Panc1 (cell line): ENCODE results near the gene BDH1.

Experiments
- POLR2AphosphoS5 ChIP-seq: IDR thresholded peaks from 2 replicates; pipeline ENCODE4 v1.6.1; 2012; ENCODE audit warnings: mild to moderate bottlenecking, low read depth, low read length, moderate library complexity
- SIN3A ChIP-seq: IDR thresholded peaks from 2 replicates; pipeline ENCODE4 v1.6.1; 2012; ENCODE audit warnings: low read depth, mild to moderate bottlenecking, low read length, moderate library complexity, borderline replicate concordance; ENCODE audit not compliant: insufficient read depth
- TCF7L2 ChIP-seq: IDR thresholded peaks from 2 replicates; pipeline ENCODE4 v1.6.1; 2011; ENCODE audit warnings: mild to moderate bottlenecking, low read depth, low read length, inconsistent platforms
- TF ChIP-seq, protein P1 (sequence below): fragments of 450-650 bp; IDR thresholded peaks from 2 replicates; pipeline ENCODE4 v1.5.1; 2017; ENCODE audit warnings: mild to moderate bottlenecking
- TF ChIP-seq, protein P2 (sequence below), 2 experiments: IDR thresholded peaks; 2 replicates each; pipeline ENCODE4 v1.6.1; 2011 to 2012; ENCODE audit warnings: low read depth in 2 of 2, control low read depth in 1 of 2, low read length in 1 of 2, mild to moderate bottlenecking in 1 of 2, moderate library complexity in 1 of 2; ENCODE audit not compliant: insufficient read depth in 1 of 2

DNA sequence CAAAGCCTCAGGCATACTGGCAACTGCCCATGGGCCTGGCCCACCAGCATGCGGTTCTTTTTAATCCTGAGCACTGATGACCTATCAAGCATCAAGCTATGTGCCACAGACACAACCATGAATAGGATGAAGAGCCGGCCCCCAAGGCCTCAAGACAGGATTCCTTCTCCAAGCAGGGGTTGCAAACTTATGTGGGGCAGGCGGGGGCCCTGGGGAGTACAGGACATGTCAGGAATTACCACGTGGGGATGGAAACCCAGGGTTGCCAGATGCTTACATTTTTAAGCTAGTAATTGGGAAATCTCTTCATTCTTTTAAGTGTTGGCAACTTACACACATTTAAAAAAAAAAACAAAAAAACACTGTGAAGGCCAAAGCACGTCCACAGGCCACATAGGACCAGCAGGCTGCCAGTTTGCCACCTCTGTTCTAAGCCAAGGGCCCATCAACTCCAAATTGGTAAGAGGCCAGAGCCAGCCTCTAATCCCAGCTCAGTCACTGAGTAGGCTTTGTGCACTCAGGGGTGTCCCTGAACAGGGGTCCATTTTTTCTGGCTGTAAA, 32.8 kb downstream of the BDH1 start:
- TF ChIP-seq, protein P1, sequence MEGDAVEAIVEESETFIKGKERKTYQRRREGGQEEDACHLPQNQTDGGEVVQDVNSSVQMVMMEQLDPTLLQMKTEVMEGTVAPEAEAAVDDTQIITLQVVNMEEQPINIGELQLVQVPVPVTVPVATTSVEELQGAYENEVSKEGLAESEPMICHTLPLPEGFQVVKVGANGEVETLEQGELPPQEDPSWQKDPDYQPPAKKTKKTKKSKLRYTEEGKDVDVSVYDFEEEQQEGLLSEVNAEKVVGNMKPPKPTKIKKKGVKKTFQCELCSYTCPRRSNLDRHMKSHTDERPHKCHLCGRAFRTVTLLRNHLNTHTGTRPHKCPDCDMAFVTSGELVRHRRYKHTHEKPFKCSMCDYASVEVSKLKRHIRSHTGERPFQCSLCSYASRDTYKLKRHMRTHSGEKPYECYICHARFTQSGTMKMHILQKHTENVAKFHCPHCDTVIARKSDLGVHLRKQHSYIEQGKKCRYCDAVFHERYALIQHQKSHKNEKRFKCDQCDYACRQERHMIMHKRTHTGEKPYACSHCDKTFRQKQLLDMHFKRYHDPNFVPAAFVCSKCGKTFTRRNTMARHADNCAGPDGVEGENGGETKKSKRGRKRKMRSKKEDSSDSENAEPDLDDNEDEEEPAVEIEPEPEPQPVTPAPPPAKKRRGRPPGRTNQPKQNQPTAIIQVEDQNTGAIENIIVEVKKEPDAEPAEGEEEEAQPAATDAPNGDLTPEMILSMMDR: no peak
- TF ChIP-seq POLR2AphosphoS5 (no peak), TCF7L2 (no peak), SIN3A (no peak)
- TF ChIP-seq, protein P2, sequence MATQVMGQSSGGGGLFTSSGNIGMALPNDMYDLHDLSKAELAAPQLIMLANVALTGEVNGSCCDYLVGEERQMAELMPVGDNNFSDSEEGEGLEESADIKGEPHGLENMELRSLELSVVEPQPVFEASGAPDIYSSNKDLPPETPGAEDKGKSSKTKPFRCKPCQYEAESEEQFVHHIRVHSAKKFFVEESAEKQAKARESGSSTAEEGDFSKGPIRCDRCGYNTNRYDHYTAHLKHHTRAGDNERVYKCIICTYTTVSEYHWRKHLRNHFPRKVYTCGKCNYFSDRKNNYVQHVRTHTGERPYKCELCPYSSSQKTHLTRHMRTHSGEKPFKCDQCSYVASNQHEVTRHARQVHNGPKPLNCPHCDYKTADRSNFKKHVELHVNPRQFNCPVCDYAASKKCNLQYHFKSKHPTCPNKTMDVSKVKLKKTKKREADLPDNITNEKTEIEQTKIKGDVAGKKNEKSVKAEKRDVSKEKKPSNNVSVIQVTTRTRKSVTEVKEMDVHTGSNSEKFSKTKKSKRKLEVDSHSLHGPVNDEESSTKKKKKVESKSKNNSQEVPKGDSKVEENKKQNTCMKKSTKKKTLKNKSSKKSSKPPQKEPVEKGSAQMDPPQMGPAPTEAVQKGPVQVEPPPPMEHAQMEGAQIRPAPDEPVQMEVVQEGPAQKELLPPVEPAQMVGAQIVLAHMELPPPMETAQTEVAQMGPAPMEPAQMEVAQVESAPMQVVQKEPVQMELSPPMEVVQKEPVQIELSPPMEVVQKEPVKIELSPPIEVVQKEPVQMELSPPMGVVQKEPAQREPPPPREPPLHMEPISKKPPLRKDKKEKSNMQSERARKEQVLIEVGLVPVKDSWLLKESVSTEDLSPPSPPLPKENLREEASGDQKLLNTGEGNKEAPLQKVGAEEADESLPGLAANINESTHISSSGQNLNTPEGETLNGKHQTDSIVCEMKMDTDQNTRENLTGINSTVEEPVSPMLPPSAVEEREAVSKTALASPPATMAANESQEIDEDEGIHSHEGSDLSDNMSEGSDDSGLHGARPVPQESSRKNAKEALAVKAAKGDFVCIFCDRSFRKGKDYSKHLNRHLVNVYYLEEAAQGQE (IDR thresholded peaks at IDR 0.05; ENCODE audit: insufficient read depth in 1 of 2, low read depth in 2 of 2, low read length in 1 of 2): no peak
